GM10266 (cell line): Measurements from ENCODE around the gene SHISA4.
"Not testable (repeated sequence)": the region's sequence is repeated elsewhere in the genome, so short reads cannot be mapped to it uniquely, and the experiment has no call there.

ENCODE experiments used
- DNase-seq: peaks from one replicate; pipeline ENCODE4 v3.0.0; 2012; ENCODE audit errors: extremely low spot score
- TF ChIP-seq, protein P1 (sequence below): IDR thresholded peaks from 2 replicates; pipeline ENCODE4 v1.5.1; 2012; ENCODE audit warnings: mild to moderate bottlenecking, low read depth; ENCODE audit not compliant: control insufficient read depth, insufficient read depth; ENCODE audit errors: missing control alignments

Gene SHISA4

DNA sequence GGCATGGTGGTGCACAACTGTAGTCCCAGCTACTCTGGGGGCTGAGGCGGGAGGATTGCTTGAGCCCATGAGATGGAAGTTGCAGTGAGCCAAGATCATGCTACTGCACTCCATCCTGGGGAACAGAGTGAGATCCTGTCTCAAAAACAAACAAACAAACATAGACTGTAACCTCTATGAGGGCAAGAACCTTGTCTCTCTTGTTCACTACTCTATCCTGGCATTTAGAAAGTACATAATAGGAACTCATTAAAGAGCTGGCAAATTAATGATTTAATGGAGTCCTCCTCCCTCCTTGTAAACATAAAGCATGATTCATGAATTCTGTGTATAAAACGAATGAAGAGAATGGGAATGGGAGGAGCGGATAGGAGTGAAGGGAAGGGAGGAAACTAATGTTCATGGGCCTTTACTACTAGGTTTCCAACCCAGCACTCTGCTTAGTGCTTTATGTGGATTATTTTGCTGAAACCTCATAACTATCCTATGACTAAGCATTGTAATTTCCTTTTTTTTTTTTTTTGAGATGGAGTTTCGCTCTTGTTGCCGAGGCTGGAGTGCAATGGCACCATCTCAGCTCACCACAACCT lies 49.0 kb downstream of the SHISA4 start:
- TF ChIP-seq, protein P1, sequence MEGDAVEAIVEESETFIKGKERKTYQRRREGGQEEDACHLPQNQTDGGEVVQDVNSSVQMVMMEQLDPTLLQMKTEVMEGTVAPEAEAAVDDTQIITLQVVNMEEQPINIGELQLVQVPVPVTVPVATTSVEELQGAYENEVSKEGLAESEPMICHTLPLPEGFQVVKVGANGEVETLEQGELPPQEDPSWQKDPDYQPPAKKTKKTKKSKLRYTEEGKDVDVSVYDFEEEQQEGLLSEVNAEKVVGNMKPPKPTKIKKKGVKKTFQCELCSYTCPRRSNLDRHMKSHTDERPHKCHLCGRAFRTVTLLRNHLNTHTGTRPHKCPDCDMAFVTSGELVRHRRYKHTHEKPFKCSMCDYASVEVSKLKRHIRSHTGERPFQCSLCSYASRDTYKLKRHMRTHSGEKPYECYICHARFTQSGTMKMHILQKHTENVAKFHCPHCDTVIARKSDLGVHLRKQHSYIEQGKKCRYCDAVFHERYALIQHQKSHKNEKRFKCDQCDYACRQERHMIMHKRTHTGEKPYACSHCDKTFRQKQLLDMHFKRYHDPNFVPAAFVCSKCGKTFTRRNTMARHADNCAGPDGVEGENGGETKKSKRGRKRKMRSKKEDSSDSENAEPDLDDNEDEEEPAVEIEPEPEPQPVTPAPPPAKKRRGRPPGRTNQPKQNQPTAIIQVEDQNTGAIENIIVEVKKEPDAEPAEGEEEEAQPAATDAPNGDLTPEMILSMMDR: no peak
- no peak for DNase-seq

DNA sequence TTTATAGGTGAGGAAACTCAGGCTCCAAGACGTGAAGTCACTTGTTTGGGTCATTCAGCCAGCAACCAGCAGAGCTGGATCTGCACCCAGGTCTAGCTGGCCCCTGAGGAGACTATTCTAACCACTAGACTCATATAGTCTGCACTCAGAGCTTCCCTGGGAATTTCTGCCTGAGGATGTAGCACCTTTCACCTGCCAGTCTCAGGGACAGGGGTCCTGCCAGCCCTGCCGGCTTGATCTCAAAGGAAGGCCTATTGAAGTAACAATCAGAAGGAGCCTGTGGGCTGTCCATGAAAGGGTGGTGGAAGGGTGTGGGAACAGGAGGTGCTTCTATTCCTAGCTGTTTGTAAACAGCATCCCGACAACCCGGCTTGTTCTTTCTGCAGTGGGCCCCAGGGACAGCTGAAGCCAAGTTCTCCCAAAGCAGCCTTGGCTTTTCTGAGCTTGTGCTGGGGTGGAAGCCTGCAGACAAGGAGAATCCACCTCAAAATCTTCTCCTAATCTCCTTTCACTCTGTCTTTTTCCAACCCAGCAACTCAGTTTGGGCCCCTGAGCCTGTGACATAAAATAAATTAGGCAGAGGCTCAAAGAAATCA lies 49.8 kb downstream of the SHISA4 start:
- no peak for DNase-seq
- TF ChIP-seq, protein P1: no peak

DNA sequence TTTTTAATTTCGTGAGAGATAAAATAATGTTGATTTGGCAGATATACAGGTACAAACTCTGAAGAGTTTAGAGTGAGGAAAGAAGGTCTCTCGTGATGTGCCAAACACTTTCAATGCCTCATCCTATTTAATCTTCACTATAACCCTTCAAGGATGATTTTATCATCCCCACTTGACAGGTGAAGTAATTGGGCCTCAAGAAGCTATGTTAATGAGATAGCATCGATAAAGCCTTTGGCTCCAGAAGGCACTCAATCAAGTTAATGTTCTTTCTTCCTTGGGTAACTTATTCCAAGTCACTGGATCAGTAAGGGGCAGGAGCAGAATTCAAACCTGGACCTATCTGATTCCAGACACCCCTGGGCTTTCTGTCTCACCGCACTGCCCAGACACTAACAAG lies 50.5 kb downstream of the SHISA4 start:
- DNase-seq: no peak
- TF ChIP-seq, protein P1: no peak

DNA sequence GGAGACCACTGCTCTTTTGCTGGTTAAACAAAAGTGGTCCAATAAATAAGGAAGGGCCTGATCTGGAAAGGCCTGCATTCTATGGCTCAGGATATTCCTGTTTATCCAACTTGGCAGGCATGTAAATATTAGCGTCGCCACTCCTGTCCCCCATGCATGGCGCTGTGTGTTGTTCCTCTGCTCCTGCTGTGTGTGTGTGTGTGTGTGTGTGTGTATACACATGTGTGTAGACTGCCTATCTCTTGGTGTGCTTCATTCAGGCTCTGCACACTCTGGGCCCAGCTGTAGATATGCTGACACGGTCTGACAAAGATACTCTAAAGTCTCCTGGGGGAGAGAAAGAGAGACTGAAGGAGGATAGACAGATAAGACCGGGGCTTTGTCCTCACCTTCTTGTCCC lies 50.9 kb downstream of the SHISA4 start:
- TF ChIP-seq, protein P1: no peak

DNA sequence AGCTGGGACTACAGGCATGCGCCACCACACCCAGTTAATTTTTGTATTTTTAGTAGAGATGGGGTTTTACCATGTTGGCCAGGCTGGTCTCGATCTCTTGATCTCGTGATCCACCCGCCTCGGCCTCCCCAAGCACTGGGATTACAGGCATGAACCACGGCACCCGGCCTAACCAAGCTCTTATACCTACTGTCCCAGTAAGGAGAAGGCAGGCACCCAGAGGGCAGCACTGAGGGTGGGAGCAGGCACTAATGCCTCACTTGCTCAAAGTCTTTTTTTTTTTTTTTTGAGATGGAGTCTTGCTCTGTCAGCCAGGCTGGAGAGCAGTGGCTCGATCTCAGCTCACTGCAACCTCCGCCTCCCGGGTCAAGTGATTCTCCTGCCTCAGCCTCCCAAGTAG lies 51.6 kb downstream of the SHISA4 start:
- not testable (repeated sequence) for DNase-seq

More for the DNA sequence above, 50.9 kb downstream of the SHISA4 start:
- DNase-seq: no peak

DNA sequence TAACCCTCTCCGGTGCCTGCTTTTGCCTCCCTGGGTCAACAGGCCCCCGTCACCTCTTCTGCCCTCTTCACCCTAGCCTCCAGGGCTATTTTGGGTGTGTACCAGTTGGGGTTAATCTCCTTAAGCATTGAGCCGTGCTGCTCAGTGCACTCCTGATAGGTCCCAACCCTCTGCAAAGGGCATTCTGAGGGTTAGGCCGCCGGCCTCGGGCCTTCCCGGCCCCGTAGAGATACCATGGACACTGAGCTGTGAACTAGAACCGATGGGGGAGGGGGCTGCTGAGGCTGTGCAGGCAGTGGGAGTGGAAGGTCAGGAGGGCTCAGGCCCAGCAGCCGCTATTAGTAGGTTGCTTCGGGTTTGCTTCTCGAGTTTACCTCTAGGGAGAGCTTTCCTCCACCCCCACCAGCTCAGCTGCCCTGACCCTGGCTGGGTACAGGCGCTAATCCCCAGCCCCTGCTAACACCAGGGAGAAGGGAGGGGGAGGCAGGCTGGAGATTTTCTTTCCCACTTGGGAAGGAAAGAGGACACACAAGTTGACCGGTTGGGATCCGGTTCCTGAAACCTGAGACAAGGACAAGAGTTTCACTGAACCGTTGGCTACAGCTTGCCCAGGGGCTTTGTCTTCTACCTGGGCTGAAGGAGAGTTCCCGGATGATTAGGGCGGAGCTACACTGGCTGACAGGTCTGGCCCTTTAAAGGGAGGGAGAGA lies 52.9 kb downstream of the SHISA4 start:
- DNase-seq: no peak
- TF ChIP-seq, protein P1: no peak

DNA sequence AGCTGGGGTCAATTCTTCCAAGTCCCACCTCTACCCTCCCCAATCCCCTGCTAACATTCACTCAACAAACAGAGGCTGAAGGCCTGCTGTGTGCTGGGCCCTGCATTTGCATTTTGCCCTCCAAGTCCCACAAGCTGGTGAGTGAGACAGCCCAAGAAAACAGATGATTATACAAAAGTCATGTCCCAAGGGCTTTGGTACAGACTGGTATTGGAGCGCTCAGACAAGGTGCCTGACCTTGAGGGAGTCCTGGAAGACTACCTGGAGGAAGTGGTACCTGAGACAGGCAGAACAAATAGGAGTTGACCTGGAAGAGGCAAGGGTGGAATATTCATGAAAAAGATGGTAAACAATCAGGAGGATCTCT lies 53.4 kb downstream of the SHISA4 start:
- DNase-seq: no peak
- TF ChIP-seq, protein P1: no peak
